Subcutaneous abdominal adipose tissue (tissue), 5 donors: ENCODE measurements around the gene PPP1R3G.

ENCODE experiments used
- H3K27ac ChIP-seq: one replicate; pipeline ENCODE4 v1.7.0; 2013; ENCODE audit warnings: low read depth, mild to moderate bottlenecking, inconsistent platforms, low read length, moderate library complexity
- H3K27me3 ChIP-seq, 5 donors: one replicate each; pipeline ENCODE4 v1.7.0; 2013; ENCODE audit warnings: low read length in 5 of 5, inconsistent platforms in 1 of 5; ENCODE audit not compliant: control insufficient read depth in 5 of 5, insufficient read depth in 4 of 5
- H3K36me3 ChIP-seq, 5 donors: one replicate each; pipeline ENCODE4 v1.7.0; 2013; ENCODE audit warnings: low read length in 5 of 5; ENCODE audit not compliant: control insufficient read depth in 5 of 5, insufficient read depth in 5 of 5
- H3K4me1 ChIP-seq, 5 donors: one replicate each; pipeline ENCODE4 v1.7.0; 2013; ENCODE audit warnings: low read length in 5 of 5, mild to moderate bottlenecking in 3 of 5, moderate library complexity in 1 of 5; ENCODE audit not compliant: control insufficient read depth in 5 of 5, insufficient read depth in 5 of 5
- H3K4me3 ChIP-seq, 5 donors: one replicate each; pipeline ENCODE4 v1.7.0; 2013; ENCODE audit warnings: low read length in 5 of 5, low read depth in 1 of 5
- H3K9ac ChIP-seq, 5 donors: one replicate each; pipeline ENCODE4 v1.7.0; 2013; ENCODE audit warnings: low read length in 5 of 5, mild to moderate bottlenecking in 4 of 5, moderate library complexity in 3 of 5
- H3K9me3 ChIP-seq, 5 donors: one replicate each; pipeline ENCODE4 v1.7.0; 2013; ENCODE audit warnings: low read length in 5 of 5; ENCODE audit not compliant: control insufficient read depth in 5 of 5
- donor health status: healthy.
- donor health status: healthy.
- donor health status: healthy.
- donor health status: healthy.
- donor health status: healthy.

PPP1R3G gene

DNA sequence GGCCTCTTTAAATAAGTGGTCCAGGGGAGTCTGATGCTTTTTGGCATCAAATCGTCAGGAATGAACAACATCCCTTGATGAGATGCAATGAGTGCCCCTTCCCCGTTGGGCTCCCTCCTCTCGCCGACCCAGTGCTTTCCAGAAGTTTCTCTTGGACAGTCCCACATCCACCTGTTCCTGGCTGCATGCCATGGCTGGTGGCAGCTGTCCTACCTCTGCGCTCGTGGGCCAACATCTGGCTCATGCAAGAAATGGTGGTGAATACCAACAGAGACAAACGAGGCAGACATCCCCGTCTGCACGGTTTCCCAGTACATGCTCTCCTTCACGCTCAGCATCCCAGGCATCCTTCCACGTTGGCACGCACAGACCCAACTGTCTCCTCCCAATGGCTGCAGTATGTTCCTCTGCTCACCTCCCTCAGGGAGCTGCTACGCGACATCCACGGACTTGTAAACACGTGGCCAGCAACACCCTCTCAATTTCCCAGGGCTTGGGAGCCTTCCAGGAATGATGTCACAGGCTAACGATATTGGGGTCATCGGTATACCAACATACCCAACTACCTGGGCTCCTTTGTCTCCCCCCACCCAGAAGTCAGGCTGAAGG lies 37.5 kb downstream of the PPP1R3G start:
- H3K9me3 ChIP-seq = no peaks in the 10 kb centered on the region
- no peaks in the 10 kb centered on the region for H3K27me3 ChIP-seq
- H3K36me3 ChIP-seq = peaks cover 0 to 6% (median 0%) of the 10 kb centered on the region in 5 donors
- peaks cover 0 to 28% (median 9%) of the 10 kb centered on the region in 5 donors for H3K4me1 ChIP-seq
- H3K4me3 ChIP-seq = no peak overlapping the region
- H3K9ac ChIP-seq = no peak overlapping the region
- H3K27ac ChIP-seq = no peak overlapping the region

- Histone ChIP-seq H3K4me1 (peaks cover 3 to 33% (median 14%) of the 10 kb centered on the region in 5 donors), H3K9ac (peak overlapping the region in 1 of 5 donors; percentile 33), H3K27me3 (no peaks in the 10 kb centered on the region), H3K9me3 (no peaks in the 10 kb centered on the region), H3K4me3 (no peak overlapping the region), H3K36me3 (peaks cover 0 to 6% (median 0%) of the 10 kb centered on the region in 5 donors), H3K27ac (no peak overlapping the region)
Observed at GRCh38 chr6:5123296-5124143, 38.4 kb downstream of the PPP1R3G start.

- H3K27ac ChIP-seq = no peak overlapping the region
- no peaks in the 10 kb centered on the region for H3K9me3 ChIP-seq
- H3K36me3 ChIP-seq = peaks cover 0 to 6% (median 0%) of the 10 kb centered on the region in 5 donors
- H3K9ac ChIP-seq = no peak overlapping the region
- H3K4me3 ChIP-seq = no peak overlapping the region
- H3K4me1 ChIP-seq = peaks cover 7 to 38% (median 14%) of the 10 kb centered on the region in 5 donors
- H3K27me3 ChIP-seq = no peaks in the 10 kb centered on the region
Observed at GRCh38 chr6:5124526-5124925, 39.4 kb downstream of the PPP1R3G start.

DNA sequence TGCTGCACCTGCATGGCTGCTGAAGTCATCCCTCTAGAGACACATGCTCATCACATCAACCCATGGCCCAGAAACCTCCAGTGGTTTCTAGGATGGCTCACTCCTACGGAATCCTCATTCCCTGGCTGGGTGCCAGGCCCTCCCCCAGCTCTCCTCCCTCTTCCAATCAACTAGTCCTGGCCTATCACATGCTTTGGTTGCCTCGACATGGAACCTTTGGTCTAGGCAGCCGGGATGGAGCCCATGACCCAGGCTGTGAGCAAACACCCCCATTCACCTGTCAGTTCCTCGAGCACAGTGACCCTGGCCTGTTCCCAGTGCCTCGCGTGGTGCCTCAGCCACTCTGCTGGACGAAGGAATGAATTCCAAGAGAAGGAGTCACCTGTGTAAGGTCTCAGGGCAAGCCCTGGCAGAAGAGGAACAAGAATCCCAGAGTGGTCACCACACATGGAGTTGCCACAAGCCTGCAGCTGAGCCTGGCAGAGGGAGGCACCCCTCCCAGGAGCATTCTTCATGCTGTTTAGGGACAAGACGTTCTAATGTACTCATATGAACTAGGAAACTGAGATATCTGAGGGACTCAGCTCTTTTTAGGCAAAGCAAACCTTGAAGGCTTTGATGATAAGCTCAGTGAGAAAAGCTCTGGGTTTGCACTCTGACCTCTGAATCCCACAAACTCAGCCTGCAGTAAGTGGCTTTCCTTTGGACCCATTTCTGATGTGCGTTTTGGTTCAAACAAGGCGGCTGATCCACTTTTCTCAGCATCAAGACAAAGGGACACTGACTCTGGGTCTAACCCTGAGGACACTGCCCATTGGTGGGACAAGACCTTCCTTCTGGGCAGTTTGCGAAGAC lies 40.2 kb downstream of the PPP1R3G start:
- H3K9ac ChIP-seq = no peak overlapping the region
- peaks cover 8 to 47% (median 17%) of the 10 kb centered on the region in 5 donors for H3K4me1 ChIP-seq

DNA sequence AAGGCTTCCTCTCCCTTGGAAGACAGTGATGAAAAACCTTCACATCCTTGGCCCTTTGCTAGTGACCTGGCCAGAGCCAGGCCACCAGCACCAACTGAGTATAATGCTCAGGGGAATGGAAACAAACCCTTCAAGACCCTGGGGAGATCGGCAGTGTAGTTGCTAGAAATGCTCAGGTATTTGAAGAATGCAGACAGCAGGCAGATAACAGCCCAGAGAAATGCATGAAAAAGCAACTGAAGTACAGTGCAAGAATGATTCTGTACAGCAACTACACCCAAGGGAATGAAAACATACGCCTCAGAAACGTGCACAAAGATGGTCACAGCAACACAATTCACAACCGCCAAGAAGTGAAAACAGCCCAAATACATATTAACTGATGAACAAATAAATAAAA lies 41.1 kb downstream of the PPP1R3G start:
- Histone ChIP-seq H3K9me3 (no peaks in the 10 kb centered on the region), H3K27me3 (no peaks in the 10 kb centered on the region), H3K4me1 (peaks cover 8 to 49% (median 17%) of the 10 kb centered on the region in 5 donors), H3K4me3 (no peak overlapping the region), H3K9ac (no peak overlapping the region), H3K36me3 (peaks cover 0 to 6% (median 0%) of the 10 kb centered on the region in 5 donors), H3K27ac (no peak overlapping the region)

More for the DNA sequence above, 40.2 kb downstream of the PPP1R3G start:
- H3K9me3 ChIP-seq = no peaks in the 10 kb centered on the region
- peaks cover 0 to 6% (median 0%) of the 10 kb centered on the region in 5 donors for H3K36me3 ChIP-seq
- peak overlapping the region in 1 of 5 donors; percentile 3 for H3K4me3 ChIP-seq
- H3K27ac ChIP-seq = no peak overlapping the region
- no peaks in the 10 kb centered on the region for H3K27me3 ChIP-seq

- Histone ChIP-seq H3K4me1 (peaks cover 8 to 47% (median 25%) of the 10 kb centered on the region in 5 donors), H3K27me3 (no peaks in the 10 kb centered on the region), H3K9me3 (no peaks in the 10 kb centered on the region), H3K4me3 (no peak overlapping the region), H3K9ac (no peak overlapping the region), H3K27ac (no peak overlapping the region), H3K36me3 (peaks cover 0 to 6% (median 0%) of the 10 kb centered on the region in 5 donors)
Observed at GRCh38 chr6:5127106-5127687, 42.1 kb downstream of the PPP1R3G start.

GRCh38 chr6:5128351-5128750 lies 43.2 kb downstream of the PPP1R3G start:
- Histone ChIP-seq H3K9ac (no peak overlapping the region), H3K4me3 (no peak overlapping the region), H3K27me3 (no peaks in the 10 kb centered on the region), H3K4me1 (peaks cover 14 to 53% (median 37%) of the 10 kb centered on the region in 5 donors), H3K36me3 (peaks cover 0 to 4% (median 0%) of the 10 kb centered on the region in 5 donors), H3K27ac (no peak overlapping the region), H3K9me3 (no peaks in the 10 kb centered on the region)

DNA sequence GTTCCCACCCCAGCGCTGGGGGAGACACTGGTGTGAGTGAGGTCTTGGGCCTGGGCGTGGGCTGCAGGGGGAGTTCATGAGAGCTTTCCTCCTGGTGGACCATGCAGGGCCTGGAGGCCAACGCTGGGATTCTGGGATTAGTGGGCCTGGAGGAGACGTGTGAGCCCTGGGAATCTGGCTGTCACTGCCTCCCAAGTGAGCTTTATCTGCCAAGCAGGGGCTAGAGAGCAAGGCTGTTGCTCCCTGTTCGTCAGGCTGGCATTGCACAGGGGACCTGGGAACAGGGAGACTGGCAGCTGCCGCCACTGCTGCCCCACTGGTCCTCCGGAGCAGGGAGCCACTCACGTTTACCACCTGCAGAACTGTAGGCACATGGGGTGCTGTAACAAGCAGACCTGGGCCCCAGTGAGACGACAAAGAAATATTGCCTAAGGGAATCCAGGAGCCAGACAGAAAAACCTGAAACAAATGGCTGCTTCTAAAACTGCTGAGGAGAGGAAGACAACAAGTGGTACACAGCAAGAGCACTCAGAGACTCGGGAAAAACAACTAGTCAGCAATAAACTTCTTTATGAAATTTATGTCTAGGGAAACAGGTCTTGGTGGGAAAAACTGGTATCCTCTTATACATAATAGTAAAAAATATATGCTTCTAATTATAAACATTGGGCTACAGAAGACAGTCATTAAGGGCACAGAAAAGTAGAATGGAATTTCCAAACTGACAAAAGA lies 45.2 kb downstream of the PPP1R3G start:
- H3K36me3 ChIP-seq = no peaks in the 10 kb centered on the region
- H3K9ac ChIP-seq = peak overlapping the region in 3 of 5 donors; percentile 60 to 69 (median 64)
- H3K27me3 ChIP-seq = no peaks in the 10 kb centered on the region
- no peaks in the 10 kb centered on the region for H3K9me3 ChIP-seq
- peak overlapping the region; percentile 85 for H3K27ac ChIP-seq
- peaks cover 14 to 54% (median 39%) of the 10 kb centered on the region in 5 donors for H3K4me1 ChIP-seq
- H3K4me3 ChIP-seq = peak overlapping the region in 3 of 5 donors; percentile 54 to 73 (median 59)

GRCh38 chr6:5132731-5133130 lies 47.6 kb downstream of the PPP1R3G start:
- peak overlapping the region; percentile 85 for H3K27ac ChIP-seq
- peak overlapping the region; percentile 44 to 64 (median 54) for H3K9ac ChIP-seq
- H3K4me3 ChIP-seq = peak overlapping the region; percentile 52 to 74 (median 64)
- no peaks in the 10 kb centered on the region for H3K27me3 ChIP-seq
- H3K9me3 ChIP-seq = no peaks in the 10 kb centered on the region
- no peaks in the 10 kb centered on the region for H3K36me3 ChIP-seq
- peaks cover 14 to 49% (median 36%) of the 10 kb centered on the region in 5 donors for H3K4me1 ChIP-seq
